Ishikawa (cell line): ENCODE measurements around the gene ARRB1.

ENCODE experiments used
- CEBPB ChIP-seq: IDR thresholded peaks from 2 replicates; pipeline ENCODE4 v1.6.1; 2012
- CREB1 ChIP-seq: IDR thresholded peaks from 2 replicates; pipeline ENCODE4 v1.6.1; 2012; ENCODE audit warnings: low read depth
- EGR1 ChIP-seq: IDR thresholded peaks from 2 replicates; pipeline ENCODE4 v1.6.1; 2012
- TAF1 ChIP-seq: IDR thresholded peaks from 2 replicates; pipeline ENCODE4 v1.6.1; 2012; ENCODE audit warnings: low read depth, mild to moderate bottlenecking

DNA sequence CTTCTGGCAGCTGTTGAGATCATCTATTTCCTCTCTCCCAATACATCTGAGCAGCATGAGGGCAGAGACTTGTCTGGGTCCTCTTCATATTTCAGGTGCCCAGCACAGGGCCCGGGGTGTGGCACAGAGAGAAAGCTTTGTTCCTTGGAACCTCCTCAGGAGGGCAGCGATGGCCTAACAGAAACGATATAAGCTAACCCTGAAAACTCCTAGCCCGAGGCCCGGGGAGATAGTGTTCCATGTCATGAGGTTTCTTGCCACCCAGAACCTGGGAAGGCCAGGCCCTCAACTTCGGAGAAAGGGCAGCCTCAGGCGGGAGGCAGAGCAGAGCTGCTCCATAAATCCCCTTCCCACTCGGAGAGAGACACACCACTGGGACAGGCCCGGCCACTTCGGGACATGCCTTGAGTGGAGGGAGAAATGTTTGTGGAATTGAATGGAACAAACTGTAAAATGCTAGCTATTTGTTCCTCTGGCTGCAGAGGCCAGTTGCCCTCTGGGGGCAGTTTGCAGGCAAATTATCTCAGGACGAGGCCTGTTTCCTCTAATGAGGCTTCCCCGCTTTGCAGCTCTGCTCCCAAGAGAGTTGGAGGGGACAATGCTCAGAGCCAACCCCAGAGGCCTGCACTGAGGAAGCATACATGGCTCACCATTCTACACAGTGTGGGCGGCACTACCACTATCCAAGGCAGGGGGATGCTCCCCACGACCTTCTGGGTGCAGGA, 11.6 kb downstream of the ARRB1 start:
- no peak for TF ChIP-seq CEBPB
- TF ChIP-seq CREB1 = no peak
- no peak for TF ChIP-seq TAF1
- no peak for TF ChIP-seq EGR1
